ENCODE results near the gene CADPS2.

DNA sequence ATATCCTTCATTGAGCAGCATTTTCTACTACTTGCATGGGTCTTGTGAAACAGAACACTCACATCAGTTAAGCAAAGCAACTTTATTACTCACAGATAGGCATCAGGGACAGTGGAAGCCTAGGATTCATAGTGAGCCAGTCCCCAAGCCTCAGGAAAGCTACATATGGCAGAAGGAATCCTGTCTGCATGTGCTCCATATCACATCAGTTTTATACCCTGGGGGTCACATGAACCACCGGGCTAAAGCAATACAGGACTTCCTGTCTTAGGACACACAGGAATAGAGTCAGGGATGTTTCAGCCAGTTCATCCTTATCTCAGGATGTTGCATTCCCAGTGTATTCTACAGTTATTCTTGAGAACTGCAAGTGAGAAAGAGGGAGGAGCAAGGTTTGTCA lies 596.8 kb downstream of the CADPS2 start:
- TF ChIP-seq, protein P1, sequence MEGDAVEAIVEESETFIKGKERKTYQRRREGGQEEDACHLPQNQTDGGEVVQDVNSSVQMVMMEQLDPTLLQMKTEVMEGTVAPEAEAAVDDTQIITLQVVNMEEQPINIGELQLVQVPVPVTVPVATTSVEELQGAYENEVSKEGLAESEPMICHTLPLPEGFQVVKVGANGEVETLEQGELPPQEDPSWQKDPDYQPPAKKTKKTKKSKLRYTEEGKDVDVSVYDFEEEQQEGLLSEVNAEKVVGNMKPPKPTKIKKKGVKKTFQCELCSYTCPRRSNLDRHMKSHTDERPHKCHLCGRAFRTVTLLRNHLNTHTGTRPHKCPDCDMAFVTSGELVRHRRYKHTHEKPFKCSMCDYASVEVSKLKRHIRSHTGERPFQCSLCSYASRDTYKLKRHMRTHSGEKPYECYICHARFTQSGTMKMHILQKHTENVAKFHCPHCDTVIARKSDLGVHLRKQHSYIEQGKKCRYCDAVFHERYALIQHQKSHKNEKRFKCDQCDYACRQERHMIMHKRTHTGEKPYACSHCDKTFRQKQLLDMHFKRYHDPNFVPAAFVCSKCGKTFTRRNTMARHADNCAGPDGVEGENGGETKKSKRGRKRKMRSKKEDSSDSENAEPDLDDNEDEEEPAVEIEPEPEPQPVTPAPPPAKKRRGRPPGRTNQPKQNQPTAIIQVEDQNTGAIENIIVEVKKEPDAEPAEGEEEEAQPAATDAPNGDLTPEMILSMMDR (conservative IDR thresholded peaks at IDR 0.05; ENCODE audit: low read length) = no peak
- TF ChIP-seq EZH2phosphoT487 (IDR thresholded peaks at IDR 0.05; ENCODE audit: borderline replicate concordance, low read depth, low read length) = no peak
